Osteoblast (primary cell): ENCODE data around the gene CDKL4. TPM values are rescaled to one million over a fixed set of nuclear protein-coding genes. Genes with fewer than 3 reads are reported as not detected.
"Not testable (repeated sequence)": the region's sequence is repeated elsewhere in the genome, so short reads cannot be mapped to it uniquely, and the experiment has no call there.

ENCODE experiments used
- DNase-seq: peaks from one replicate; pipeline ENCODE4 v3.0.0; 2011; ENCODE audit warnings: low spot score, mixed read lengths; ENCODE audit not compliant: insufficient read length; ENCODE audit errors: missing footprints
- H2AFZ ChIP-seq: 2 replicates; pipeline ENCODE4 v1.6.0; 2011; ENCODE audit warnings: mild to moderate bottlenecking, low read length
- H3K27ac ChIP-seq: 2 replicates; pipeline ENCODE4 v1.5.1; 2011; ENCODE audit warnings: mild to moderate bottlenecking, low read depth, low read length, moderate library complexity
- H3K27me3 ChIP-seq: 2 replicates; pipeline ENCODE4 v1.6.0; 2012; ENCODE audit warnings: mild to moderate bottlenecking, control low read depth, inconsistent platforms, low read length, moderate library complexity; ENCODE audit not compliant: insufficient read depth
- H3K36me3 ChIP-seq: 2 replicates; pipeline ENCODE4 v1.5.1; 2011; ENCODE audit warnings: mild to moderate bottlenecking, low read length, control low read depth, moderate library complexity; ENCODE audit not compliant: insufficient read depth
- H3K4me1 ChIP-seq: 2 replicates; pipeline ENCODE4 v1.5.1; 2011; ENCODE audit warnings: mild to moderate bottlenecking, low read length, control low read depth, moderate library complexity; ENCODE audit not compliant: insufficient read depth
- H3K4me2 ChIP-seq: 2 replicates; pipeline ENCODE4 v1.6.0; 2011; ENCODE audit warnings: mild to moderate bottlenecking, low read length; ENCODE audit not compliant: insufficient read depth
- H3K4me3 ChIP-seq: fragments of 200-600 bp; sonication (generic); 3 replicates; pipeline ENCODE4 v1.5.1; 2012; ENCODE audit warnings: mild to moderate bottlenecking, low read length, inconsistent platforms; ENCODE audit not compliant: insufficient read depth
- H3K79me2 ChIP-seq: 2 replicates; pipeline ENCODE4 v1.6.0; 2012; ENCODE audit warnings: mild to moderate bottlenecking, low read length, control low read depth, inconsistent platforms; ENCODE audit not compliant: insufficient read depth
- H3K9me3 ChIP-seq: 2 replicates; pipeline ENCODE4 v1.5.1; 2011; ENCODE audit warnings: low read depth, low read length, control low read depth
- H4K20me1 ChIP-seq: 2 replicates; pipeline ENCODE4 v1.6.0; 2012; ENCODE audit warnings: mild to moderate bottlenecking, low read length, control low read depth; ENCODE audit not compliant: insufficient read depth
- total RNA-seq: library from RNA; depleted of rRNA; stranded (reverse); fragments of >200 nt; gene quantifications from 2 replicates; pipeline ENCODE4 v1.2.3, GENCODE V29; 2012
- TF ChIP-seq, protein P1 (sequence below): IDR thresholded peaks from 2 replicates; pipeline ENCODE4 v1.5.1; 2011; ENCODE audit warnings: mild to moderate bottlenecking, low read depth, low read length, moderate library complexity; ENCODE audit errors: extremely low read depth

CDKL4 gene
- total RNA-seq, 1 donor: 2.2 TPM

DNA sequence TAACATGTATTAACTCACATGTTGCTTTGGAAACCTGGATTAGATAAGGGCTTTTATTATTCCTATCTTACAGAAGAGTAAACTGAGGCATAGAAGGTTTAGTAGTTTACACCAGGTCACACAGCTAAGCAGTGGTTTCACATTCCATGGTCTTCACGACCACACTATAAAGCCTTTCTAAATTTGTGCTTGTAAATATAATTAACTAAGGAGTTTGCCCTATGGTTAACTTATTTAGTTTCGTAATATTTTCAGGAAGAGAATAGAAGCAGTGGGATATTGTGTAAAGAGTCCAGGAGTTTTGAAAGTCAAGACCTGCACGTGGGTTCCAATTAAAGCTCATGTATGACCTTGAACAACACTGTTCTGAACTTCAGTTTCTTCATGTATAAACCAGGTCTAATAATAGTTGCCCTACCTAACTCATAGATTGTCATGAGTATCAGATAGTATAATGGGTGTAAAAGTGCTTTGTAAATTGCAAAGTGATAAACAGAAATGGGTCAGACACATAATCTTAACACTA lies 103.4 kb downstream of the CDKL4 start:
- TF ChIP-seq, protein P1, sequence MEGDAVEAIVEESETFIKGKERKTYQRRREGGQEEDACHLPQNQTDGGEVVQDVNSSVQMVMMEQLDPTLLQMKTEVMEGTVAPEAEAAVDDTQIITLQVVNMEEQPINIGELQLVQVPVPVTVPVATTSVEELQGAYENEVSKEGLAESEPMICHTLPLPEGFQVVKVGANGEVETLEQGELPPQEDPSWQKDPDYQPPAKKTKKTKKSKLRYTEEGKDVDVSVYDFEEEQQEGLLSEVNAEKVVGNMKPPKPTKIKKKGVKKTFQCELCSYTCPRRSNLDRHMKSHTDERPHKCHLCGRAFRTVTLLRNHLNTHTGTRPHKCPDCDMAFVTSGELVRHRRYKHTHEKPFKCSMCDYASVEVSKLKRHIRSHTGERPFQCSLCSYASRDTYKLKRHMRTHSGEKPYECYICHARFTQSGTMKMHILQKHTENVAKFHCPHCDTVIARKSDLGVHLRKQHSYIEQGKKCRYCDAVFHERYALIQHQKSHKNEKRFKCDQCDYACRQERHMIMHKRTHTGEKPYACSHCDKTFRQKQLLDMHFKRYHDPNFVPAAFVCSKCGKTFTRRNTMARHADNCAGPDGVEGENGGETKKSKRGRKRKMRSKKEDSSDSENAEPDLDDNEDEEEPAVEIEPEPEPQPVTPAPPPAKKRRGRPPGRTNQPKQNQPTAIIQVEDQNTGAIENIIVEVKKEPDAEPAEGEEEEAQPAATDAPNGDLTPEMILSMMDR: no peak
- no peak overlapping the region for H3K4me2 ChIP-seq

GRCh38 chr2:39139511-39140237 lies 104.1 kb downstream of the CDKL4 start:
- Histone ChIP-seq H3K27ac (no peak overlapping the region), H3K79me2 (no peaks in the 10 kb centered on the region), H3K27me3 (no peaks in the 10 kb centered on the region), H2AFZ (no peak overlapping the region), H3K4me3 (no peak overlapping the region), H3K4me1 (no peaks in the 10 kb centered on the region), H3K9me3 (no peaks in the 10 kb centered on the region), H3K4me2 (no peak overlapping the region), H3K36me3 (no peaks in the 10 kb centered on the region), H4K20me1 (no peaks in the 10 kb centered on the region)
- TF ChIP-seq, protein P1: no peak
- no peak for DNase-seq

More for the DNA sequence above, 103.4 kb downstream of the CDKL4 start:
- no peaks in the 10 kb centered on the region for H4K20me1 ChIP-seq
- H3K9me3 ChIP-seq: no peaks in the 10 kb centered on the region
- no peaks in the 10 kb centered on the region for H3K27me3 ChIP-seq
- H3K36me3 ChIP-seq: no peaks in the 10 kb centered on the region
- DNase-seq: no peak
- no peaks in the 10 kb centered on the region for H3K79me2 ChIP-seq
- H3K4me1 ChIP-seq: no peaks in the 10 kb centered on the region
- no peak overlapping the region for H2AFZ ChIP-seq
- no peak overlapping the region for H3K27ac ChIP-seq
- H3K4me3 ChIP-seq: no peak overlapping the region

GRCh38 chr2:39138837-39139211 lies 104.9 kb downstream of the CDKL4 start:
- TF ChIP-seq, protein P1: no peak
- no peak for DNase-seq
- Histone ChIP-seq H2AFZ (no peak overlapping the region), H3K4me1 (no peaks in the 10 kb centered on the region), H3K27ac (no peak overlapping the region), H3K79me2 (no peaks in the 10 kb centered on the region), H3K4me3 (no peak overlapping the region), H4K20me1 (no peaks in the 10 kb centered on the region), H3K36me3 (no peaks in the 10 kb centered on the region), H3K27me3 (no peaks in the 10 kb centered on the region), H3K4me2 (no peak overlapping the region), H3K9me3 (no peaks in the 10 kb centered on the region)

- H3K27me3 ChIP-seq, DNase-seq, H4K20me1 ChIP-seq, H3K4me3 ChIP-seq, H3K36me3 ChIP-seq, H2AFZ ChIP-seq, H3K79me2 ChIP-seq, H3K4me1 ChIP-seq, H3K4me2 ChIP-seq, H3K27ac ChIP-seq, H3K9me3 ChIP-seq: not testable (repeated sequence)
Observed at GRCh38 chr2:39138187-39138836, 105.5 kb downstream of the CDKL4 start.
